ENCODE results near the gene DOCK3.
A peak's percentile ranks its signal among the peaks of the same experiment; 100 is the strongest.

The DOCK3 gene

DNA sequence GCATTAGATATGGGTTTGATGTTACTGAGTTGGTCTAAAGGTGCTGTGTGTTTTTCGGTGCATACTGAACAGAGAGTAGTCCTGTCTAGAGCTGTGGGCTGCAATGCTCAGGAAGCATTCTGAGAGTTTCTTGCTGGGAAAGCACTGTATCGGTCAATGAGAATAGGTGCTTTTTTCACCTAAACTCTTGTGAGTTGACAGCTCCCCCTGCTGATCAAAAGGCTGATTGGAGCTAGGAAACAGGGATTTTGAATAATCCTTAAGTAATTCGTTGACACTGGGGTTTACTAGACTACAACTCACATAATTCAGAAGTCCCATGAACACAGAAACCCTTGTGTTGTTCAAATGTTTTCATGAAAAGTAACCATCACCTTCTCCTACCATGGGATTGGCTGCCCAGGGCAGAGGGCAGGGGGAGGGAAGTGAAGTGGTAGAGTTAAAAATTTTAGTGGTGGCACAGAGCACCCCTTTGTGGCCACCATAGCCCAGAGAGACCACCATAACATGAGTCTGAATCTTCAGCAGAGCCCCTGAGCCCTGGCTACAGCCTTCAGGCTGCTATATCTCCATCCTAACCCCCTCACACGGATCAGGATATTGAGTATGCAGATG, 697.3 kb downstream of the DOCK3 start:
- no peaks in the 10 kb centered on the region for H3K79me2 ChIP-seq (ENCODE audit: control insufficient read depth, low read length)
- no peaks in the 10 kb centered on the region for H3K36me3 ChIP-seq (ENCODE audit: control insufficient read depth, low read length)
- no peaks in the 10 kb centered on the region for H3K4me1 ChIP-seq (ENCODE audit: control insufficient read depth, low read length)
- TF ChIP-seq, protein P1, sequence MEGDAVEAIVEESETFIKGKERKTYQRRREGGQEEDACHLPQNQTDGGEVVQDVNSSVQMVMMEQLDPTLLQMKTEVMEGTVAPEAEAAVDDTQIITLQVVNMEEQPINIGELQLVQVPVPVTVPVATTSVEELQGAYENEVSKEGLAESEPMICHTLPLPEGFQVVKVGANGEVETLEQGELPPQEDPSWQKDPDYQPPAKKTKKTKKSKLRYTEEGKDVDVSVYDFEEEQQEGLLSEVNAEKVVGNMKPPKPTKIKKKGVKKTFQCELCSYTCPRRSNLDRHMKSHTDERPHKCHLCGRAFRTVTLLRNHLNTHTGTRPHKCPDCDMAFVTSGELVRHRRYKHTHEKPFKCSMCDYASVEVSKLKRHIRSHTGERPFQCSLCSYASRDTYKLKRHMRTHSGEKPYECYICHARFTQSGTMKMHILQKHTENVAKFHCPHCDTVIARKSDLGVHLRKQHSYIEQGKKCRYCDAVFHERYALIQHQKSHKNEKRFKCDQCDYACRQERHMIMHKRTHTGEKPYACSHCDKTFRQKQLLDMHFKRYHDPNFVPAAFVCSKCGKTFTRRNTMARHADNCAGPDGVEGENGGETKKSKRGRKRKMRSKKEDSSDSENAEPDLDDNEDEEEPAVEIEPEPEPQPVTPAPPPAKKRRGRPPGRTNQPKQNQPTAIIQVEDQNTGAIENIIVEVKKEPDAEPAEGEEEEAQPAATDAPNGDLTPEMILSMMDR (IDR thresholded peaks at IDR 0.05; ENCODE audit: low read depth, low read length, poor library complexity, severe bottlenecking): peak; percentile 75
- TF ChIP-seq EZH2phosphoT487 (IDR thresholded peaks at IDR 0.05; ENCODE audit: borderline replicate concordance, low read length): no peak
- H3K9me2 ChIP-seq (replicated peaks; ENCODE audit: control insufficient read depth, low read length): no peaks in the 10 kb centered on the region
- peaks cover 28% of the 10 kb centered on the region for H3K27me3 ChIP-seq (ENCODE audit: control insufficient read depth, low read length)
- H3K4me2 ChIP-seq (ENCODE audit: low read length): no peak overlapping the region
- no peaks in the 10 kb centered on the region for H3F3A ChIP-seq (ENCODE audit: control insufficient read depth, insufficient read depth)
- no peak overlapping the region for H3K27ac ChIP-seq (ENCODE audit: low read depth, low read length)
- H3K9me3 ChIP-seq (ENCODE audit: control insufficient read depth, insufficient read depth, low read length): no peaks in the 10 kb centered on the region
- H3K4me3 ChIP-seq (ENCODE audit: low read length): no peak overlapping the region
- H4K20me1 ChIP-seq (ENCODE audit: control insufficient read depth, insufficient read depth, low read depth, low read length): no peaks in the 10 kb centered on the region

DNA sequence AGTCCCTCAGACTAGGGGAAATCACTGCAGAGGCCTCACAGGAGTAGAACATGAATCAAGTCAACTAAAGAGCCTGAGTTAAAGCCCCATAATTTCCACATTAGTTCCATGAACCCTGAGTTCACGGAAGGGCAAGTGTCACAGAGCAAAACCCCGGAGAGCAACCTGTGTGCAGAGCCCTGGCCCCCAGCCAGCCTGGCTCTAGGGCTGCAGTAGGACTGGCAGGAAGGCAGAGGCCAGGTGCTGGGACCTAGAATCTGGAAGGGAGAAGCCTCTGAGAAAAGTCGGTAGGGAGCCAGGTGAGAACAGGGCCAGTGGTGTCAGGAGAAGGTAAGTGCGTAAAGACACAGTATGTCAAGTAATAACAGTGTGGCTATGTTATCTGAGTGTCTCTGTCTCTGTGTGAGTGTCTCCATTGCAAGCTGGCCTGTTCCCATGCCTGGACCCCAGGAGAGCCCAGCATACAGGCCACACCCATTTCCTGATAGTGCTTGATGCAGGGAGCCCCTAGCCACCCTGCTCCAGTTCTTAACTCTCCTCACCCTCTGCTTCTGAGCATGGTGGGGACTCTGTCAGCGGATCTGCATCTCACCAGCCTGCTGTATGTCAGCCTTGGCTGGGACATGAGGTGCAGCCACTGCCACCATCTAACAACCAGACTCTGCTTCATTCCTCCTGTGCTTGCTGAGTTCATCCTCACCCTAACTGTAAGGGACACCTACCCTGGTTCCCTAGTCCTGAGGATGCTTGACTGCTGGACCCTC, 699.1 kb downstream of the DOCK3 start:
- H3K9me3 ChIP-seq (ENCODE audit: control insufficient read depth, insufficient read depth, low read length): no peaks in the 10 kb centered on the region
- H3K36me3 ChIP-seq (ENCODE audit: control insufficient read depth, low read length): no peaks in the 10 kb centered on the region
- no peaks in the 10 kb centered on the region for H3K9me2 ChIP-seq (replicated peaks; ENCODE audit: control insufficient read depth, low read length)
- no peak overlapping the region for H3K4me2 ChIP-seq (ENCODE audit: low read length)
- peaks cover 28% of the 10 kb centered on the region for H3K27me3 ChIP-seq (ENCODE audit: control insufficient read depth, low read length)
- TF ChIP-seq, protein P1 (IDR thresholded peaks at IDR 0.05; ENCODE audit: low read depth, low read length, poor library complexity, severe bottlenecking): no peak
- no peak for TF ChIP-seq EZH2phosphoT487 (IDR thresholded peaks at IDR 0.05; ENCODE audit: borderline replicate concordance, low read length)
- no peak overlapping the region for H3K4me3 ChIP-seq (ENCODE audit: low read length)
- H3K79me2 ChIP-seq (ENCODE audit: control insufficient read depth, low read length): no peaks in the 10 kb centered on the region
- H3K27ac ChIP-seq (ENCODE audit: low read depth, low read length): no peak overlapping the region
- H4K20me1 ChIP-seq (ENCODE audit: control insufficient read depth, insufficient read depth, low read depth, low read length): no peaks in the 10 kb centered on the region
- no peaks in the 10 kb centered on the region for H3K4me1 ChIP-seq (ENCODE audit: control insufficient read depth, low read length)
- H3F3A ChIP-seq (ENCODE audit: control insufficient read depth, insufficient read depth): no peaks in the 10 kb centered on the region

DNA sequence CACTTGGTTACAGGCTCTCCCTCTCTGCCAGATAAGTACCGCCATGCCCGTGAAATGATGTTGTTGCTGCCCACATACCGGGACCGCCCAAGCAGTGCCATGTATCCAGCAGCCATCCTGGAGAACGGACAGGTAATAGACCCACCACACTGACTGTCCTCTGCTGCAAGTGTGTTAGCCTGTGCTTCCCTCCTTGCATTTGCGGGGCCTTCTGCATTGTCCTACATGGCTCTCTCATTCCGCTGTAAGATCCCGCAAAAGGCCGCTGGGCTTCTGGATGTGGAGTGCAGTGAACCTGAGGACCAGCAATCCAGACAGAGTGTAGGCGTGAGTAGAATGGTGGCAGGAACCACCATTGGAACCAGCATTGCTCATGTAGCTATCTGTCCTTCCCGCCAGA, 699.7 kb downstream of the DOCK3 start:
- no peak overlapping the region for H3K27ac ChIP-seq (ENCODE audit: low read depth, low read length)
- no peaks in the 10 kb centered on the region for H3K36me3 ChIP-seq (ENCODE audit: control insufficient read depth, low read length)
- no peaks in the 10 kb centered on the region for H4K20me1 ChIP-seq (ENCODE audit: control insufficient read depth, insufficient read depth, low read depth, low read length)
- peaks cover 28% of the 10 kb centered on the region for H3K27me3 ChIP-seq (ENCODE audit: control insufficient read depth, low read length)
- no peaks in the 10 kb centered on the region for H3K79me2 ChIP-seq (ENCODE audit: control insufficient read depth, low read length)
- H3K4me3 ChIP-seq (ENCODE audit: low read length): no peak overlapping the region
- no peaks in the 10 kb centered on the region for H3K9me3 ChIP-seq (ENCODE audit: control insufficient read depth, insufficient read depth, low read length)
- no peaks in the 10 kb centered on the region for H3K9me2 ChIP-seq (replicated peaks; ENCODE audit: control insufficient read depth, low read length)
- no peaks in the 10 kb centered on the region for H3K4me1 ChIP-seq (ENCODE audit: control insufficient read depth, low read length)
- no peak overlapping the region for H3K4me2 ChIP-seq (ENCODE audit: low read length)
- TF ChIP-seq, protein P1 (IDR thresholded peaks at IDR 0.05; ENCODE audit: low read depth, low read length, poor library complexity, severe bottlenecking): no peak
- TF ChIP-seq EZH2phosphoT487 (IDR thresholded peaks at IDR 0.05; ENCODE audit: borderline replicate concordance, low read length): no peak
- H3F3A ChIP-seq (ENCODE audit: control insufficient read depth, insufficient read depth): no peaks in the 10 kb centered on the region

All from DOHH2 (cell line).